ENCODE measurements around the gene B4GALNT4. TPM values are rescaled to one million over a fixed set of nuclear protein-coding genes. Genes with fewer than 3 reads are reported as not detected.

The B4GALNT4 gene
- total and polyA plus RNA-seq, 2 of the 4 experiments (the other 2 are of a cell fraction): 5.2 to 38.6 TPM

DNA sequence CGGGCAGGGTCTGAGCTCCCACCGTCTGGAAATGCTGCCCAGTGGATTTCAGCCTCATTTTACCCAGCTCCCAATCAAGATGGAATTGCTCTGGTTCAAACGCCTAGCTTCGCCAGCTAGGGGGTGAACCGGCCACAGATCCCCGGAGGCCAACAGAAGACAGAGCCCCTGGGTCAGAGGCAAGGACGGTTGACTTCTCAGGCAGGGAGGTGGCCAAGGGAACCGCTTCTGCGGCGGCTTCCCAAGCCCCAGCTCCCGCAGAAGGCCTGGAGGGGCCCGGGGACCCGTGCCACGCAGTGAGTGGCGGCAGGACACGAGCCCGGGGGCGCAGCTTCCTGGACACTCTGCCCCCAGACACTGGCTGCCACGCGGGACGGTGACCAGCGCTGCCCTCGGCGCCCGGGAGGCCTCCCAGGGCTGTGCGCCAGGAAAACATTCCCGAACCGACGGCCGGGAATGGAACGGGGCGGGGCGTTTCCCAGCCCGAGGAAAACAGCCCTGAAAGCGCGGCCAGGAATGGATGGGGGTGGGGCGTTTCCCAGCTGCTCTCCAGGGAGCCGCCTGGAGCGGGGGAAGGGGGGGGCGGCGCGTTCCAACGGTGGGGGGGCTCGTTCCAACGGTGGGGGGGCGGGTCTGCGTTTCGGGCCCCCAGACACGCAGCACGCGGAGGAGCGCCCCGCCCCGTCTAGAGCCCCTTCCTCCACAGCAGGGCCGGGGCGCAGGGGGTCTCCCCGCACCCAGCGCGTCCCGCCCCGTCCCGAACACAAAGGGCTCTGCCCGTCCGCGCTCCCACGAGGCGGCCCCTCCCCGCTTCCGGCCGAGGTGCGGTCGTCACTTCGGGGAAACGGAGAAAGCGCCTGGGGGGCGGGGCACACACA, 13.5 kb upstream of the B4GALNT4 start:
- CTCF ChIA-PET: interaction anchor here (0.8 to 1.6 kb wide), 2 partner anchors 16 to 51 kb away, joined by 3 read pairs; no protein-coding TSS in a partner anchor
- in situ Hi-C loops (cut with MboI; ENCODE audit: low sequenced_read_pairs): loop anchor here (10.0 kb wide), 1 partner anchor 51 kb away; the partner anchor contains the start of gene IFITM2
- H3K4me1 ChIP-seq (ENCODE audit: control insufficient read depth, insufficient read depth, low read length): peaks cover 8% of the 10 kb centered on the region

More for the DNA sequence above, 13.5 kb upstream of the B4GALNT4 start:
- Histone ChIP-seq H3K23ac (ENCODE audit: low read depth, low read length) (peak overlapping the region; percentile 100), H2AK9ac (replicated peaks; ENCODE audit: low read depth, low read length, poor library complexity) (peak overlapping the region; percentile 99), H3K56ac (ENCODE audit: extremely low read depth, insufficient read depth, low read length) (peak overlapping the region; percentile 96), H2BK20ac (ENCODE audit: low read depth, low read length) (peak overlapping the region; percentile 97), H3K79me1 (ENCODE audit: low read depth in 1 of 2, low read length in 2 of 2) (peaks cover 0 to 17% of the 10 kb centered on the region in 2 experiments; a peak in 1 of 4 replicates), H4K8ac (ENCODE audit: low read depth in 2 of 2, low read length in 2 of 2) (peak overlapping the region; percentile 90 to 98), H2BK5ac (ENCODE audit: low read depth, low read length, poor library complexity, severe bottlenecking) (peak overlapping the region; percentile 100), H3K14ac (replicated peaks; ENCODE audit: low read depth, low read length) (peak overlapping the region; percentile 99), H4K91ac (ENCODE audit: insufficient read depth, low read depth, low read length) (peak overlapping the region; percentile 96), H2BK15ac (ENCODE audit: low read depth, low read length) (peak overlapping the region; percentile 80; the same call in 2 of the 3 replicates), H3K36me3 (ENCODE audit: control insufficient read depth, insufficient read depth, low read length) (no peaks in the 10 kb centered on the region), H2AFZ (replicated peaks; ENCODE audit: low read length, poor library complexity) (peak overlapping the region; percentile 88), H3K27me3 (ENCODE audit: control insufficient read depth, insufficient read depth, low read length) (peaks cover 8% of the 10 kb centered on the region), H3K4me3 (ENCODE audit: insufficient read depth, low read depth, low read length) (peak overlapping the region; percentile 36; the same call in 1 of the 2 replicates), H2AK5ac (ENCODE audit: low read depth, low read length) (peak overlapping the region; percentile 95), H4K5ac (ENCODE audit: low read depth, low read length) (peak overlapping the region; percentile 97), H3K4me2 (ENCODE audit: low read depth, low read length) (peak overlapping the region; percentile 32), H4K20me1 (ENCODE audit: insufficient read depth, low read length) (no peaks in the 10 kb centered on the region), H3K9me3 (ENCODE audit: control insufficient read depth, insufficient read depth, low read length) (no peaks in the 10 kb centered on the region; the same call in 1 of the 2 replicates), H2BK120ac (ENCODE audit: low read depth, low read length) (peak overlapping the region; percentile 99), H3K18ac (ENCODE audit: low read depth, low read length) (peak overlapping the region; percentile 95), H3K27ac (ENCODE audit: insufficient read depth, low read length) (peak overlapping the region; percentile 99), H3K4ac (ENCODE audit: low read depth, low read length) (peak overlapping the region; percentile 100), H3K9me1 (ENCODE audit: insufficient read depth, low read length) (peaks cover 27% of the 10 kb centered on the region), H3K9ac (ENCODE audit: low read depth, low read length) (peak overlapping the region; percentile 63)
- 2% methylated on average over 20 of the region's 76 CpGs; no CpG with 5 or more reads in 1 of the 2 experiments for WGBS, 2 experiments (ENCODE audit: extremely low coverage in 2 of 2, insufficient read length in 1 of 2)
- TF ChIP-seq NFE2L2 (IDR thresholded peaks at IDR 0.05; ENCODE audit: low read depth, low read length) (0 out of 2 replicates have a peak, but pooled peaks have one; percentile 10), MAZ (IDR thresholded peaks at IDR 0.05; ENCODE audit: borderline replicate concordance, low read depth, low read length) (peak; percentile 50; the same call in 1 of the 2 replicates), CEBPB (IDR thresholded peaks at IDR 0.05; ENCODE audit: low read depth, low read length) (no peak), POLR2A (IDR thresholded peaks at IDR 0.05; ENCODE audit: low read depth, low read length) (peak; percentile 42; the same call in 1 of the 2 replicates)
- TF ChIP-seq, protein P1, sequence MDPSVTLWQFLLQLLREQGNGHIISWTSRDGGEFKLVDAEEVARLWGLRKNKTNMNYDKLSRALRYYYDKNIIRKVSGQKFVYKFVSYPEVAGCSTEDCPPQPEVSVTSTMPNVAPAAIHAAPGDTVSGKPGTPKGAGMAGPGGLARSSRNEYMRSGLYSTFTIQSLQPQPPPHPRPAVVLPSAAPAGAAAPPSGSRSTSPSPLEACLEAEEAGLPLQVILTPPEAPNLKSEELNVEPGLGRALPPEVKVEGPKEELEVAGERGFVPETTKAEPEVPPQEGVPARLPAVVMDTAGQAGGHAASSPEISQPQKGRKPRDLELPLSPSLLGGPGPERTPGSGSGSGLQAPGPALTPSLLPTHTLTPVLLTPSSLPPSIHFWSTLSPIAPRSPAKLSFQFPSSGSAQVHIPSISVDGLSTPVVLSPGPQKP (IDR thresholded peaks at IDR 0.05; ENCODE audit: borderline replicate concordance, low read depth, low read length): no peak
- POLR2A ChIA-PET (ENCODE audit: unreplicated experiment): interaction anchor here (0.6 kb wide), 1 partner anchor 46 kb away, joined by 4 read pairs; no protein-coding TSS in a partner anchor
- ATAC-seq (ENCODE audit: low read depth) (peak; percentile 93), DNase-seq (peak; percentile 94)
- no TSS peak for BruUV-seq (replicated peaks)
- dilution Hi-C loops (cut with HindIII; ENCODE audit: low sequenced_read_pairs, unreplicated experiment): no loop called here
- intact Hi-C loops (cut with micrococcal nuclease): loop anchor here (2.0 kb wide), 2 partner anchors 43 to 149 kb away; partner anchors contain the start of genes BET1L and RIC8A
